ACC112 (cell line): ENCODE results near the gene YDJC.

ENCODE experiments used
- H2AFZ ChIP-seq: fragments of 200-600 bp; sonication (generic); one replicate; pipeline ENCODE4 v1.6.0; 2017; ENCODE audit warnings: antibody characterized with exemption, low read length; ENCODE audit not compliant: unreplicated experiment
- H3K27ac ChIP-seq: fragments of 200-600 bp; sonication (generic); 2 replicates; pipeline ENCODE4 v1.5.1; 2014; ENCODE audit warnings: low read depth, mild to moderate bottlenecking, antibody characterized with exemption, low read length, moderate library complexity
- H3K27me3 ChIP-seq: fragments of 200-600 bp; sonication (generic); 2 replicates; pipeline ENCODE4 v1.6.1; 2014; ENCODE audit warnings: mild to moderate bottlenecking, antibody characterized with exemption, low read length, moderate library complexity, mixed read lengths; ENCODE audit not compliant: insufficient read depth
- H3K36me3 ChIP-seq: fragments of 200-600 bp; sonication (generic); 2 replicates; pipeline ENCODE4 v1.6.1; 2016; ENCODE audit warnings: mild to moderate bottlenecking, antibody characterized with exemption, low read length, moderate library complexity, mixed read lengths; ENCODE audit not compliant: insufficient read depth
- H3K4me1 ChIP-seq: fragments of 200-600 bp; sonication (generic); one replicate; pipeline ENCODE4 v1.6.1; 2016; ENCODE audit warnings: low read length, mixed read lengths; ENCODE audit not compliant: insufficient read depth, unreplicated experiment, control insufficient read depth
- H3K4me3 ChIP-seq: fragments of 200-600 bp; sonication (generic); 2 replicates; pipeline ENCODE4 v1.5.1; 2014; ENCODE audit warnings: mild to moderate bottlenecking, low read depth, low read length
- H3K79me2 ChIP-seq: fragments of 200-600 bp; sonication (generic); one replicate; pipeline ENCODE4 v1.6.0; 2016; ENCODE audit warnings: low read length; ENCODE audit not compliant: control insufficient read depth, unreplicated experiment, insufficient read depth

Gene YDJC

GRCh38 chr22:21665047-21665851, 35.4 kb upstream of the YDJC start:
- peak overlapping the region; percentile 80 for H3K4me3 ChIP-seq
- no peaks in the 10 kb centered on the region for H3K27me3 ChIP-seq
- no peaks in the 10 kb centered on the region for H3K36me3 ChIP-seq
- H3K27ac ChIP-seq = peak overlapping the region; percentile 46; the same call in 1 of the 2 replicates
- H3K79me2 ChIP-seq = no peaks in the 10 kb centered on the region
- H2AFZ ChIP-seq = peak overlapping the region; percentile 50
- H3K4me1 ChIP-seq = no peaks in the 10 kb centered on the region

GRCh38 chr22:21663738-21664137, 33.9 kb upstream of the YDJC start:
- Histone ChIP-seq H3K36me3 (no peaks in the 10 kb centered on the region), H3K4me3 (no peak overlapping the region), H3K27ac (no peak overlapping the region), H3K79me2 (no peaks in the 10 kb centered on the region), H2AFZ (no peak overlapping the region), H3K27me3 (no peaks in the 10 kb centered on the region), H3K4me1 (no peaks in the 10 kb centered on the region)

- Histone ChIP-seq H2AFZ (no peak overlapping the region), H3K27ac (no peak overlapping the region), H3K4me1 (no peaks in the 10 kb centered on the region), H3K4me3 (no peak overlapping the region), H3K36me3 (no peaks in the 10 kb centered on the region), H3K79me2 (no peaks in the 10 kb centered on the region), H3K27me3 (no peaks in the 10 kb centered on the region)
These were observed 32.2 kb upstream of the YDJC start for GRCh38 chr22:21661991-21662390.

DNA sequence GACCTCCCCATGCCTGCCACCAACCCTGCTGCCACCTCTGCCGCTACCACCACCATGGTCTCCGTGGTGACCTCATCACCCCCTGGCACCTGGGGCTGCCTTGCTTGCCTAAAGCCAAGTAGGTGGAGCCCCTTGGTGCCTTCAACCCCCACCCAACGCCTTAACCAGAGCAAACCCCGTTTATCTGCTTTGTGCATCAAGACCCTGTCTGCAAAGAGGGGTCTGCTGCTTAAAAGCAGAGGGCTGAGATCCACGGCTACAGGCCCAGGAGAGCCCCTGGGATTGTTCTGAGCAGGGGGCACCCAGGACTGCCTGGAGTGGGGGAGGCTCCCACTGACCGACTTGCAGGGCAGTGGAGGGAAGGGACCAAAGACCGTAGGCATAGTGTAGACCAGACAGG, 31.1 kb upstream of the YDJC start:
- Histone ChIP-seq H3K27ac (no peak overlapping the region), H3K4me1 (no peaks in the 10 kb centered on the region), H3K27me3 (no peaks in the 10 kb centered on the region), H3K79me2 (no peaks in the 10 kb centered on the region), H3K4me3 (no peak overlapping the region), H2AFZ (no peak overlapping the region), H3K36me3 (no peaks in the 10 kb centered on the region)

- Histone ChIP-seq H3K4me1 (no peaks in the 10 kb centered on the region), H3K27ac (no peak overlapping the region), H3K79me2 (no peaks in the 10 kb centered on the region), H3K36me3 (no peaks in the 10 kb centered on the region), H3K27me3 (no peaks in the 10 kb centered on the region), H2AFZ (no peak overlapping the region), H3K4me3 (no peak overlapping the region)
These were observed 30.2 kb upstream of the YDJC start for GRCh38 chr22:21659864-21660525.

GRCh38 chr22:21657360-21658032, 27.7 kb upstream of the YDJC start:
- Histone ChIP-seq H2AFZ (peak overlapping the region; percentile 75), H3K4me1 (peaks cover 4% of the 10 kb centered on the region), H3K36me3 (no peaks in the 10 kb centered on the region), H3K79me2 (no peaks in the 10 kb centered on the region), H3K27me3 (no peaks in the 10 kb centered on the region), H3K4me3 (peak overlapping the region; percentile 75), H3K27ac (no peak overlapping the region)

DNA sequence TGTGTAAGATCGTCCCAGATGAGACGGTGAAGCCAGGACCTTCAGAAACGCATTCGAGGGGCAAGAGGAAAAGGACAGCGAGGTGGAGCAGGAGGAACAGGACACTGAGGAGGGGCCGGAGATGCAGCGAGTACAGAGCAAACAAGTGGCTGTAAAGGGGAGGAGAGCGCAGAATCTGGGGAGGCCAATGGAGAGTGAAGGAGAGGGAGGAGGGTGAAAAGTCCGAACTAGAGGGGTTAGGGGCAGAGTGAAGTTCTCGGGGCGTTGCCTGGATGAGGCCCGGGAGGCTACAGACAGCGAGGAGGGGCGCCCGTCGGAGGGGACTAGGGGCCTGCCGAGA, 27.2 kb upstream of the YDJC start:
- H3K27me3 ChIP-seq = no peaks in the 10 kb centered on the region
- H3K27ac ChIP-seq = no peak overlapping the region
- peak overlapping the region; percentile 25 for H2AFZ ChIP-seq
- no peaks in the 10 kb centered on the region for H3K36me3 ChIP-seq
- no peaks in the 10 kb centered on the region for H3K79me2 ChIP-seq
- peaks cover 4% of the 10 kb centered on the region for H3K4me1 ChIP-seq
- peak overlapping the region; percentile 75 for H3K4me3 ChIP-seq

- Histone ChIP-seq H3K36me3 (no peaks in the 10 kb centered on the region), H3K79me2 (no peaks in the 10 kb centered on the region), H3K4me3 (peak overlapping the region; percentile 85), H3K4me1 (peaks cover 8% of the 10 kb centered on the region), H2AFZ (no peak overlapping the region), H3K27ac (no peak overlapping the region), H3K27me3 (no peaks in the 10 kb centered on the region)
These were observed 23.0 kb upstream of the YDJC start for GRCh38 chr22:21652547-21653545.

GRCh38 chr22:21652010-21652546, 22.3 kb upstream of the YDJC start:
- H2AFZ ChIP-seq = peak overlapping the region; percentile 55

GRCh38 chr22:21651521-21652009, 21.7 kb upstream of the YDJC start:
- peaks cover 8% of the 10 kb centered on the region for H3K4me1 ChIP-seq
- peak overlapping the region; percentile 55 for H2AFZ ChIP-seq
- H3K27ac ChIP-seq = peak overlapping the region; percentile 16; the same call in 1 of the 2 replicates
- H3K36me3 ChIP-seq = no peaks in the 10 kb centered on the region
- H3K4me3 ChIP-seq = peak overlapping the region; percentile 85
- no peaks in the 10 kb centered on the region for H3K27me3 ChIP-seq
- no peaks in the 10 kb centered on the region for H3K79me2 ChIP-seq

More at GRCh38 chr22:21652010-21652546, 22.3 kb upstream of the YDJC start:
- Histone ChIP-seq H3K4me1 (peaks cover 8% of the 10 kb centered on the region), H3K79me2 (no peaks in the 10 kb centered on the region), H3K27ac (no peak overlapping the region), H3K27me3 (no peaks in the 10 kb centered on the region), H3K36me3 (no peaks in the 10 kb centered on the region), H3K4me3 (peak overlapping the region; percentile 85)
